ENCODE data around the gene CCDC93.

The CCDC93 gene

GRCh38 chr2:118046634-118047210 lies 32.9 kb upstream of the CCDC93 start:
- in situ Hi-C loops (cut with MboI; ENCODE audit: low sequenced_read_pairs), result no loop called here

- in situ Hi-C loops (cut with MboI; ENCODE audit: low sequenced_read_pairs), result no loop called here
These were observed 31.4 kb upstream of the CCDC93 start for GRCh38 chr2:118045286-118045685.

- in situ Hi-C loops (cut with MboI; ENCODE audit: low sequenced_read_pairs), result no loop called here
These were observed 31.0 kb upstream of the CCDC93 start for GRCh38 chr2:118044854-118045253.

GRCh38 chr2:118044103-118044716 lies 30.3 kb upstream of the CCDC93 start:
- in situ Hi-C loops (cut with MboI; ENCODE audit: low sequenced_read_pairs), result no loop called here

- in situ Hi-C loops (cut with MboI; ENCODE audit: low sequenced_read_pairs), result no loop called here
These were observed 27.0 kb upstream of the CCDC93 start for GRCh38 chr2:118040891-118041290.

GRCh38 chr2:118032169-118033013 lies 18.5 kb upstream of the CCDC93 start:
- in situ Hi-C loops (cut with MboI; ENCODE audit: low sequenced_read_pairs), result no loop called here

- in situ Hi-C loops (cut with MboI; ENCODE audit: low sequenced_read_pairs), result no loop called here
These were observed 17.7 kb upstream of the CCDC93 start for GRCh38 chr2:118031566-118031965.

GRCh38 chr2:118029025-118029424 lies 15.2 kb upstream of the CCDC93 start:
- in situ Hi-C loops (cut with MboI; ENCODE audit: low sequenced_read_pairs), result no loop called here

- in situ Hi-C loops (cut with MboI; ENCODE audit: low sequenced_read_pairs), result loop anchor here (25.0 kb wide), 1 partner anchor 209 kb away; the partner anchor contains the start of gene DDX18
These were observed 7.5 kb upstream of the CCDC93 start for GRCh38 chr2:118021356-118021755.

GRCh38 chr2:118019821-118020220 lies 6.0 kb upstream of the CCDC93 start:
- in situ Hi-C loops (cut with MboI; ENCODE audit: low sequenced_read_pairs), result loop anchor here (25.0 kb wide), 1 partner anchor 208 kb away; the partner anchor contains the start of gene DDX18

- in situ Hi-C loops (cut with MboI; ENCODE audit: low sequenced_read_pairs), result loop anchor here (25.0 kb wide), 1 partner anchor 205 kb away; the partner anchor contains the start of gene DDX18
These were observed 3.0 kb upstream of the CCDC93 start for GRCh38 chr2:118016911-118017310.

GRCh38 chr2:118015761-118016160 lies 1.9 kb upstream of the CCDC93 start:
- in situ Hi-C loops (cut with MboI; ENCODE audit: low sequenced_read_pairs), result loop anchor here (25.0 kb wide), 1 partner anchor 203 kb away; the partner anchor contains the start of gene DDX18

GRCh38 chr2:118014492-118014824 lies 588 bp upstream of the CCDC93 start:
- in situ Hi-C loops (cut with MboI; ENCODE audit: low sequenced_read_pairs), result loop anchor here (25.0 kb wide), 1 partner anchor 202 kb away; the partner anchor contains the start of gene DDX18

- in situ Hi-C loops (cut with MboI; ENCODE audit: low sequenced_read_pairs), result loop anchor here (25.0 kb wide), 1 partner anchor 201 kb away; the partner anchor contains the start of gene DDX18
These were observed 598 bp downstream of the CCDC93 start for GRCh38 chr2:118013221-118013723.

GRCh38 chr2:118012778-118013177 lies 1.1 kb downstream of the CCDC93 start:
- in situ Hi-C loops (cut with MboI; ENCODE audit: low sequenced_read_pairs), result loop anchor here (25.0 kb wide), 1 partner anchor 200 kb away; the partner anchor contains the start of gene DDX18

- in situ Hi-C loops (cut with MboI; ENCODE audit: low sequenced_read_pairs), result loop anchor here (25.0 kb wide), 1 partner anchor 198 kb away; the partner anchor contains the start of gene DDX18
These were observed 3.4 kb downstream of the CCDC93 start for GRCh38 chr2:118010473-118010872.

GRCh38 chr2:118006861-118007260 lies 7.0 kb downstream of the CCDC93 start:
- in situ Hi-C loops (cut with MboI; ENCODE audit: low sequenced_read_pairs), result loop anchor here (25.0 kb wide), 1 partner anchor 195 kb away; the partner anchor contains the start of gene DDX18

GRCh38 chr2:118006326-118006725 lies 7.5 kb downstream of the CCDC93 start:
- in situ Hi-C loops (cut with MboI; ENCODE audit: low sequenced_read_pairs), result loop anchor here (25.0 kb wide), 1 partner anchor 194 kb away; the partner anchor contains the start of gene DDX18

- in situ Hi-C loops (cut with MboI; ENCODE audit: low sequenced_read_pairs), result loop anchor here (25.0 kb wide), 1 partner anchor 191 kb away; the partner anchor contains the start of gene DDX18
These were observed 10.5 kb downstream of the CCDC93 start for GRCh38 chr2:118003396-118003824.

- in situ Hi-C loops (cut with MboI; ENCODE audit: low sequenced_read_pairs), result loop anchor here (25.0 kb wide), 1 partner anchor 188 kb away; the partner anchor contains the start of gene DDX18
These were observed 13.8 kb downstream of the CCDC93 start for GRCh38 chr2:118000041-118000440.
